Suppressor macrophage (primary cell): Measurements from ENCODE around the gene RAB28.
A peak's percentile ranks its signal among the peaks of the same experiment; 100 is the strongest.

Experiments
- DNase-seq, 4 experiments: peaks; one replicate each; pipeline ENCODE4 v3.0.0-alpha.2; 2020 to 2022
- total RNA-seq, 17 experiments: gene quantifications; one replicate each; lab custom pipeline; 2026; ENCODE audit warnings: mixed read lengths in 6 of 17, inconsistent platforms in 3 of 17; lab: John Stamatoyannopoulos, UW

RAB28 gene
- 6.7 to 21.4 (median 15.2) reads per million in 17 experiments for total RNA-seq

GRCh38 chr4:13484122-13484748 lies at the start of gene RAB28:
TSS of gene RAB28 (minus strand) at chr4:13484340.
- peak; percentile 94 to 98 (median 96) for DNase-seq

- no peak for DNase-seq
Observed at GRCh38 chr4:13531625-13531998, 47.5 kb upstream of the RAB28 start.

- DNase-seq, result no peak
Observed at GRCh38 chr4:13530823-13531624, 46.9 kb upstream of the RAB28 start.

GRCh38 chr4:13529128-13529919 lies 45.2 kb upstream of the RAB28 start:
- no peak for DNase-seq

GRCh38 chr4:13528821-13529127 lies 44.6 kb upstream of the RAB28 start:
- DNase-seq, result no peak

GRCh38 chr4:13527981-13528820 lies 44.1 kb upstream of the RAB28 start:
- peak in 1 of 4 experiments; percentile 20 for DNase-seq

GRCh38 chr4:13527192-13527980 lies 43.2 kb upstream of the RAB28 start:
- no peak for DNase-seq

GRCh38 chr4:13526658-13527057 lies 42.5 kb upstream of the RAB28 start:
- DNase-seq, result no peak

- no peak for DNase-seq
Observed at GRCh38 chr4:13525606-13526281, 41.6 kb upstream of the RAB28 start.

- DNase-seq, result no peak
Observed at GRCh38 chr4:13524504-13525243, 40.5 kb upstream of the RAB28 start.

- no peak for DNase-seq
Observed at GRCh38 chr4:13523591-13524503, 39.7 kb upstream of the RAB28 start.

GRCh38 chr4:13523105-13523477 lies 39.0 kb upstream of the RAB28 start:
- DNase-seq, result no peak

- DNase-seq, result no peak
Observed at GRCh38 chr4:13522282-13523104, 38.4 kb upstream of the RAB28 start.

GRCh38 chr4:13521047-13521446 lies 36.9 kb upstream of the RAB28 start:
- no peak for DNase-seq

- no peak for DNase-seq
Observed at GRCh38 chr4:13516315-13516860, 32.2 kb upstream of the RAB28 start.

- DNase-seq, result no peak
Observed at GRCh38 chr4:13515268-13515667, 31.1 kb upstream of the RAB28 start.

- DNase-seq, result no peak
Observed at GRCh38 chr4:13514722-13515121, 30.6 kb upstream of the RAB28 start.

- DNase-seq, result no peak
Observed at GRCh38 chr4:13511101-13511500, 27.0 kb upstream of the RAB28 start.
